ENCODE measurements around the gene NANOS1. TPM values are rescaled to one million over a fixed set of nuclear protein-coding genes. Genes with fewer than 3 reads are reported as not detected.
A peak's percentile ranks its signal among the peaks of the same experiment; 100 is the strongest.

Gene NANOS1
- total and polyA plus RNA-seq, 9 of the 15 experiments (the other 6 are each of a cell fraction or from before 2014, with no cell fraction given), result 0.14 to 1.6 (median 0.83) TPM; not detected in 1

GRCh38 chr10:119030421-119031250 lies 1.1 kb downstream of the NANOS1 start (continued):
- peak; percentile 52; the same call in 1 of the 2 replicates for TF ChIP-seq MYC (IDR thresholded peaks at IDR 0.05; ENCODE audit: low read depth, low read length)
- no peak for TF ChIP-seq MYC (CRISPR knock-in tag; IDR thresholded peaks at IDR 0.05; ENCODE audit: borderline replicate concordance, low read depth)
- TF ChIP-seq GABPB2 (CRISPR knock-in tag; conservative IDR thresholded peaks at IDR 0.05), result no peak
- TF ChIP-seq ZNF212 (CRISPR knock-in tag; IDR thresholded peaks at IDR 0.05), result no peak
- no peak for TF ChIP-seq ZMIZ1 (IDR thresholded peaks at IDR 0.05; ENCODE audit: low read depth in 2 of 2, low read length in 2 of 2)
- TF ChIP-seq KHSRP (IDR thresholded peaks at IDR 0.05), result no peak
- TF ChIP-seq, protein P1, sequence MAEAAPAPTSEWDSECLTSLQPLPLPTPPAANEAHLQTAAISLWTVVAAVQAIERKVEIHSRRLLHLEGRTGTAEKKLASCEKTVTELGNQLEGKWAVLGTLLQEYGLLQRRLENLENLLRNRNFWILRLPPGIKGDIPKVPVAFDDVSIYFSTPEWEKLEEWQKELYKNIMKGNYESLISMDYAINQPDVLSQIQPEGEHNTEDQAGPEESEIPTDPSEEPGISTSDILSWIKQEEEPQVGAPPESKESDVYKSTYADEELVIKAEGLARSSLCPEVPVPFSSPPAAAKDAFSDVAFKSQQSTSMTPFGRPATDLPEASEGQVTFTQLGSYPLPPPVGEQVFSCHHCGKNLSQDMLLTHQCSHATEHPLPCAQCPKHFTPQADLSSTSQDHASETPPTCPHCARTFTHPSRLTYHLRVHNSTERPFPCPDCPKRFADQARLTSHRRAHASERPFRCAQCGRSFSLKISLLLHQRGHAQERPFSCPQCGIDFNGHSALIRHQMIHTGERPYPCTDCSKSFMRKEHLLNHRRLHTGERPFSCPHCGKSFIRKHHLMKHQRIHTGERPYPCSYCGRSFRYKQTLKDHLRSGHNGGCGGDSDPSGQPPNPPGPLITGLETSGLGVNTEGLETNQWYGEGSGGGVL (CRISPR knock-in tag; IDR thresholded peaks at IDR 0.05), result no peak
- TF ChIP-seq, protein P2, sequence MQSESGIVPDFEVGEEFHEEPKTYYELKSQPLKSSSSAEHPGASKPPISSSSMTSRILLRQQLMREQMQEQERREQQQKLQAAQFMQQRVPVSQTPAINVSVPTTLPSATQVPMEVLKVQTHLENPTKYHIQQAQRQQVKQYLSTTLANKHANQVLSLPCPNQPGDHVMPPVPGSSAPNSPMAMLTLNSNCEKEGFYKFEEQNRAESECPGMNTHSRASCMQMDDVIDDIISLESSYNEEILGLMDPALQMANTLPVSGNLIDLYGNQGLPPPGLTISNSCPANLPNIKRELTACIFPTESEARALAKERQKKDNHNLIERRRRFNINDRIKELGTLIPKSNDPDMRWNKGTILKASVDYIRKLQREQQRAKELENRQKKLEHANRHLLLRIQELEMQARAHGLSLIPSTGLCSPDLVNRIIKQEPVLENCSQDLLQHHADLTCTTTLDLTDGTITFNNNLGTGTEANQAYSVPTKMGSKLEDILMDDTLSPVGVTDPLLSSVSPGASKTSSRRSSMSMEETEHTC (IDR thresholded peaks at IDR 0.05), result no peak
- TF ChIP-seq NFE2L1 (tag; IDR thresholded peaks at IDR 0.05; ENCODE audit: borderline replicate concordance, low read depth), result no peak
- TF ChIP-seq PML (IDR thresholded peaks at IDR 0.05; ENCODE audit: low read length), result no peak
- TF ChIP-seq POLR2A (conservative IDR thresholded peaks at IDR 0.05), result peak; percentile 45; the same call in 1 of the 2 replicates
- TF ChIP-seq, protein P3, sequence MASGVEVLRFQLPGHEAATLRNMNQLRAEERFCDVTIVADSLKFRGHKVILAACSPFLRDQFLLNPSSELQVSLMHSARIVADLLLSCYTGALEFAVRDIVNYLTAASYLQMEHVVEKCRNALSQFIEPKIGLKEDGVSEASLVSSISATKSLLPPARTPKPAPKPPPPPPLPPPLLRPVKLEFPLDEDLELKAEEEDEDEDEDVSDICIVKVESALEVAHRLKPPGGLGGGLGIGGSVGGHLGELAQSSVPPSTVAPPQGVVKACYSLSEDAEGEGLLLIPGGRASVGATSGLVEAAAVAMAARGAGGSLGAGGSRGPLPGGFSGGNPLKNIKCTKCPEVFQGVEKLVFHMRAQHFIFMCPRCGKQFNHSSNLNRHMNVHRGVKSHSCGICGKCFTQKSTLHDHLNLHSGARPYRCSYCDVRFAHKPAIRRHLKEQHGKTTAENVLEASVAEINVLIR (CRISPR knock-in tag; IDR thresholded peaks at IDR 0.05), result no peak
- TF ChIP-seq ARNT (IDR thresholded peaks at IDR 0.05), result no peak
- no peak for TF ChIP-seq TAF15 (IDR thresholded peaks at IDR 0.05; ENCODE audit: low read depth, low read length)
- TF ChIP-seq HSF4 (CRISPR knock-in tag; IDR thresholded peaks at IDR 0.05; ENCODE audit: borderline replicate concordance), result no peak
- TF ChIP-seq CAMTA2 (CRISPR knock-in tag; conservative IDR thresholded peaks at IDR 0.05), result no peak
- TF ChIP-seq NFATC3 (IDR thresholded peaks at IDR 0.05), result no peak
- no peak for TF ChIP-seq ZNF584 (CRISPR knock-in tag; IDR thresholded peaks at IDR 0.05; ENCODE audit: low read depth)
- TF ChIP-seq SRSF7 (optimal IDR thresholded peaks at IDR 0.05; ENCODE audit: low read depth, low read length), result no peak
- TF ChIP-seq ETS2 (tag; IDR thresholded peaks at IDR 0.05; ENCODE audit: borderline replicate concordance, poor library complexity, severe bottlenecking), result no peak
- no peak for TF ChIP-seq MTA2 (IDR thresholded peaks at IDR 0.05; ENCODE audit: low read depth)
- TF ChIP-seq ZFP36 (IDR thresholded peaks at IDR 0.05; ENCODE audit: low read depth, low read length, partially characterized antibody), result no peak
